OCI-LY7 (cell line): ENCODE data around the gene PITPNM3. TPM values are rescaled to one million over a fixed set of nuclear protein-coding genes. Genes with fewer than 3 reads are reported as not detected.

ENCODE experiments used
- BruUV-seq: library from RNA; stranded (reverse); fragments of 400-500 nt; replicated peaks from 2 replicates; lab custom pipeline; 2021; lab: Mats Ljungman, UMichigan
- CTCF ChIA-PET: fragments of 300-600 bp; sonication (Branson Sonifier 250); formaldehyde crosslinking; loops from one replicate; lab custom pipeline; 2022; ENCODE audit warnings: antibody characterized with exemption; ENCODE audit not compliant: unreplicated experiment; lab: Charles Lee
- POLR2A ChIA-PET: fragments of 300-600 bp; sonication (Branson Sonifier 250); formaldehyde crosslinking; loops from one replicate; lab custom pipeline; 2022; ENCODE audit warnings: antibody characterized with exemption; lab: Charles Lee
- DNase-seq: peaks from one replicate; pipeline ENCODE4 v3.0.0-alpha.2; 2015; ENCODE audit warnings: low spot score
- H2AFZ ChIP-seq: fragments of 200-600 bp; sonication (generic), shearing (Covaris generic); 2 replicates; pipeline ENCODE4 v1.6.1; 2014; ENCODE audit warnings: mild to moderate bottlenecking, antibody characterized with exemption, low read length, moderate library complexity
- H3K27ac ChIP-seq: fragments of 200-600 bp; sonication (generic); 2 replicates; pipeline ENCODE4 v1.5.1; 2014; ENCODE audit warnings: mixed run types, low read depth, mild to moderate bottlenecking, moderate library complexity, low read length, inconsistent platforms; ENCODE audit not compliant: poor library complexity, severe bottlenecking
- H3K36me3 ChIP-seq: fragments of 200-600 bp; sonication (generic); 2 replicates; pipeline ENCODE4 v1.6.1; 2014; ENCODE audit warnings: mild to moderate bottlenecking, antibody characterized with exemption, low read length, moderate library complexity, mixed read lengths; ENCODE audit not compliant: insufficient read depth
- H3K4me1 ChIP-seq: fragments of 200-600 bp; sonication (generic); 2 replicates; pipeline ENCODE4 v1.5.1; 2014; ENCODE audit warnings: mild to moderate bottlenecking, low read length; ENCODE audit not compliant: insufficient read depth, poor library complexity, severe bottlenecking
- H3K4me2 ChIP-seq: fragments of 200-600 bp; sonication (generic); 2 replicates; pipeline ENCODE4 v1.6.1; 2014; ENCODE audit warnings: mild to moderate bottlenecking, low read length
- H3K4me3 ChIP-seq: fragments of 200-600 bp; sonication (generic); 2 replicates; pipeline ENCODE4 v1.5.1; 2014; ENCODE audit warnings: mild to moderate bottlenecking, low read depth, low read length; ENCODE audit not compliant: poor library complexity, severe bottlenecking
- H3K79me2 ChIP-seq: fragments of 200-600 bp; sonication (generic); 2 replicates; pipeline ENCODE4 v1.6.1; 2016; ENCODE audit warnings: low read depth, mild to moderate bottlenecking, low read length, moderate library complexity, mixed read lengths; ENCODE audit not compliant: insufficient read depth
- H3K9me2 ChIP-seq: fragments of 200-600 bp; sonication (generic); 2 replicates; pipeline ENCODE4 v1.6.1; 2016; ENCODE audit warnings: mild to moderate bottlenecking, low read length, mixed read lengths; ENCODE audit not compliant: insufficient read depth
- H3K9me3 ChIP-seq: fragments of 200-600 bp; sonication (generic); 2 replicates; pipeline ENCODE4 v1.6.1; 2014; ENCODE audit warnings: mild to moderate bottlenecking, mixed run types, low read length, mixed read lengths
- H4K20me1 ChIP-seq: fragments of 200-600 bp; sonication (generic); 2 replicates; pipeline ENCODE4 v1.6.1; 2014; ENCODE audit warnings: mild to moderate bottlenecking, antibody characterized with exemption, low read length, moderate library complexity, mixed read lengths; ENCODE audit not compliant: insufficient read depth
- EZH2phosphoT487 ChIP-seq: fragments of 200-600 bp; sonication (generic); IDR thresholded peaks from 2 replicates; pipeline ENCODE4 v1.6.1; 2018; ENCODE audit warnings: low read depth, borderline replicate concordance, mild to moderate bottlenecking, mixed run types, antibody characterized with exemption, low read length, moderate library complexity, mixed read lengths
- intact Hi-C: fragments of 100-400 bp; cut with micrococcal nuclease; formaldehyde crosslinking; loops from one replicate; pipeline ENCODE4 v1.10.0; 2022; ENCODE audit not compliant: unreplicated experiment
- total RNA-seq, 2 experiments: library from RNA; depleted of rRNA in 1 of 2; stranded (reverse); fragments of >200 nt in 1 of 2; shearing (Covaris generic) in 1 of 2; gene quantifications; 2 replicates each; pipeline ENCODE4 v1.2.3, GENCODE V29; 2014 to 2022
- TF ChIP-seq, protein P1 (sequence below): fragments of 200-600 bp; sonication (generic); conservative IDR thresholded peaks from 2 replicates; pipeline ENCODE4 v1.5.1; 2014; ENCODE audit warnings: mild to moderate bottlenecking, antibody characterized with exemption, low read length, moderate library complexity, mixed read lengths

Gene PITPNM3
- total RNA-seq, 2 experiments from 2014 or later, result 0.76 to 1.6 TPM

DNA sequence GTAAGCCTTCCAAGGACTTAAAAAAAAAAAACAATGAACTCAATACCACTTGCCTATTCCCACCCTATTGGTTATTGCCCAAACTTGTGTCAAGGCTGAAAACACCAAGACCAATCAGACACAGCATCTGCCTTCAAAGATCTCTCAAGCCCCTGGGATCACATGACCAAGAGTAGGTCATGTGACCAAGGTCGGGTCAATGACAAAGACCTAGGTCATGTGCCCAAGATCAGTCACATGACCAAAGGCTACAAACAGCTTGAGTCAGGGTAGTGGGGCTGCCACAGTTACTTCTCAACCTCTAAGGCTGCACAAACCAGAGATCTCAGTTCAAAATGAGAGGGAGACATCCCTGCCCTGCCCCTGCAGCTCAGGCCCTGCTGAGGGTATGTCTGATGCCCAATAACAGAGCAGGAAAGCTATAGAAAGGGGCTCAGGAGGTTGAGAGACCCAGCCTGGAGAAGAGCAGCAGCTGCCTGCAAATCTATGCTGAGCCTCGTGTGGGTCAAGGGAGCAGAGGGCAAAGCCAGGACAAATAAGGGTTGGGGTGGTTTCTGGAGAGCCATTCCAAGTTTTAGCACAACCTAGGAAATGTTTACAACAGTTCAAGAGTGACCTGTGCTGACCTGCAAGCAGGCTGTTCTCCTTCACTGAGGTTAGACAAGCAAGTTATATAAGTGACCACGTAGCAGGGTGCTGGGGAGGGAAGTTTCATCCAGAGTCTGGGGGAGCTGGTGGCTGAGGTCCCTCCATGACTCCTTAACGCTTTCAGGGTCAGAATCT lies 63.3 kb downstream of the PITPNM3 start:
- TF ChIP-seq EZH2phosphoT487, result no peak
- TF ChIP-seq, protein P1, sequence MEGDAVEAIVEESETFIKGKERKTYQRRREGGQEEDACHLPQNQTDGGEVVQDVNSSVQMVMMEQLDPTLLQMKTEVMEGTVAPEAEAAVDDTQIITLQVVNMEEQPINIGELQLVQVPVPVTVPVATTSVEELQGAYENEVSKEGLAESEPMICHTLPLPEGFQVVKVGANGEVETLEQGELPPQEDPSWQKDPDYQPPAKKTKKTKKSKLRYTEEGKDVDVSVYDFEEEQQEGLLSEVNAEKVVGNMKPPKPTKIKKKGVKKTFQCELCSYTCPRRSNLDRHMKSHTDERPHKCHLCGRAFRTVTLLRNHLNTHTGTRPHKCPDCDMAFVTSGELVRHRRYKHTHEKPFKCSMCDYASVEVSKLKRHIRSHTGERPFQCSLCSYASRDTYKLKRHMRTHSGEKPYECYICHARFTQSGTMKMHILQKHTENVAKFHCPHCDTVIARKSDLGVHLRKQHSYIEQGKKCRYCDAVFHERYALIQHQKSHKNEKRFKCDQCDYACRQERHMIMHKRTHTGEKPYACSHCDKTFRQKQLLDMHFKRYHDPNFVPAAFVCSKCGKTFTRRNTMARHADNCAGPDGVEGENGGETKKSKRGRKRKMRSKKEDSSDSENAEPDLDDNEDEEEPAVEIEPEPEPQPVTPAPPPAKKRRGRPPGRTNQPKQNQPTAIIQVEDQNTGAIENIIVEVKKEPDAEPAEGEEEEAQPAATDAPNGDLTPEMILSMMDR, result no peak
- Histone ChIP-seq H3K9me3 (no peaks in the 10 kb centered on the region), H3K4me2 (peak overlapping the region; percentile 46; the same call in 1 of the 2 replicates), H3K36me3 (no peaks in the 10 kb centered on the region), H3K4me3 (peak overlapping the region; percentile 26), H2AFZ (peak overlapping the region; percentile 92), H3K79me2 (no peaks in the 10 kb centered on the region), H3K4me1 (peaks cover 28% of the 10 kb centered on the region), H3K9me2 (no peaks in the 10 kb centered on the region), H4K20me1 (no peaks in the 10 kb centered on the region), H3K27ac (peak overlapping the region; percentile 20)
- intact Hi-C loops, result no loop called here
- no TSS peak for BruUV-seq
- peak; percentile 61 for DNase-seq
- ChIA-PET POLR2A (no interaction called here), CTCF (no interaction called here)

DNA sequence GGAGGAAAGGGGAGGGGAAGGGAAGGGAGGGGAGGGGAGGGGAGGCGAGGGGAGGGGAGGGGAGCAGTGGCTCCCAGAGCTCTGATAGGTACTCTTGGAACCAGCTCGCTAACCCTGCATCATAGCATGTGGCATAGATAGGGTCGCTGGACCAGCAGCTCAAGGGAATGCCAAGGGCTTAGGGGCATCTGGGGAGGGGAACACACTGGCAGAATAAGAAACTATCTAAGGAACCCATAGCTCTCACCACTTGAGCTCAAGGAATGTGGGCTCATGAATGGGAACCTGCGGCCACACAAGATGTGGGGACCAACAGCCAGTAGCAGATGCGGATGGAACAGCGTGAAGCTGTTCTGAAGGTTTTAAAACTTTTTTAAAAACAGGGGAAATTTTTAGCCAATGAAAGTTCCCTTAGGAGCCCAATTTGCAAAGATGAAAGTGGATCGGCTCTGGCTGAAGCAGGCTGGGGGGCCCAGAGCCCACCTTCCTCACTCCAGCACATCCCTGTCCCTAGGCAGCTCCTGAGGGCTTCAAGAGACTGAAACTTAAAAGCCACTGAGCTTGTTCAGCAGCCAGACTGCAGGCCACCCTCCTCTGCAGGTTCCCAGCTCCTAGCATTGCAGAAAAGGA lies 65.2 kb downstream of the PITPNM3 start:
- no TSS peak for BruUV-seq
- POLR2A ChIA-PET, result no interaction called here
- intact Hi-C loops, result no loop called here
- Histone ChIP-seq H3K4me1 (peaks cover 13% of the 10 kb centered on the region), H3K36me3 (no peaks in the 10 kb centered on the region), H3K27ac (no peak overlapping the region), H3K9me3 (no peaks in the 10 kb centered on the region), H2AFZ (no peak overlapping the region), H3K4me3 (no peak overlapping the region), H3K4me2 (no peak overlapping the region), H3K9me2 (no peaks in the 10 kb centered on the region), H3K79me2 (no peaks in the 10 kb centered on the region), H4K20me1 (no peaks in the 10 kb centered on the region)
- CTCF ChIA-PET, result no interaction called here
- no peak for DNase-seq
- no peak for TF ChIP-seq EZH2phosphoT487
- TF ChIP-seq, protein P1, result no peak
